Breast epithelium (tissue), 4 donors: ENCODE measurements around the gene BMX. TPM values are rescaled to one million over a fixed set of nuclear protein-coding genes. Genes with fewer than 3 reads are reported as not detected.

Source experiments
- DNase-seq, 2 donors: peaks; one replicate each; pipeline ENCODE4 v3.0.0-alpha.2; 2019; ENCODE audit warnings: low spot score in 2 of 2
- H3K27ac ChIP-seq, 2 donors: fragments of 200-600 bp; sonication (generic) in 1 of 2; one replicate each; pipeline ENCODE4 v1.5.1; 2016 to 2019; ENCODE audit warnings: mild to moderate bottlenecking in 1 of 2
- H3K27me3 ChIP-seq, 2 donors: fragments of 200-600 bp; sonication (generic) in 1 of 2; one replicate each; pipeline versions ENCODE4 v1.5.1 to v1.6.0; 2017 to 2019; ENCODE audit warnings: control low read depth in 1 of 2, mild to moderate bottlenecking in 1 of 2
- H3K36me3 ChIP-seq: fragments of 200-600 bp; one replicate; pipeline ENCODE4 v1.5.1; 2019
- H3K4me1 ChIP-seq, 2 donors: fragments of 200-600 bp; sonication (generic); one replicate each; pipeline ENCODE4 v1.5.1; 2016 to 2019; ENCODE audit warnings: control low read depth in 1 of 2
- H3K4me3 ChIP-seq, 3 donors: fragments of 200-600 bp; sonication (generic); 1 replicate in 2 of 3; 2 replicates in 1 of 3; pipeline ENCODE4 v1.5.1; 2016 to 2019; ENCODE audit warnings: mild to moderate bottlenecking in 3 of 3, moderate library complexity in 2 of 3
- H3K9me3 ChIP-seq, 2 donors: fragments of 200-600 bp; sonication (generic) in 1 of 2; one replicate each; pipeline ENCODE4 v1.5.1; 2016 to 2019; ENCODE audit warnings: control low read depth in 1 of 2
- CTCF ChIP-seq, 3 donors: fragments of 450-650 bp; IDR thresholded peaks; one replicate each; pipeline ENCODE4 v1.5.1; 2016 to 2017; ENCODE audit warnings: antibody characterized with exemption in 3 of 3, mild to moderate bottlenecking in 3 of 3, moderate library complexity in 3 of 3
- POLR2A ChIP-seq: fragments of 450-650 bp; IDR thresholded peaks from one replicate; pipeline ENCODE4 v1.6.1; 2016; ENCODE audit warnings: antibody characterized with exemption, mild to moderate bottlenecking, moderate library complexity
- POLR2AphosphoS5 ChIP-seq, 3 donors: sonication (generic); formaldehyde crosslinking; IDR thresholded peaks; one replicate each; pipeline ENCODE4 v1.6.1; 2017; ENCODE audit warnings: antibody characterized with exemption in 3 of 3
- intact Hi-C: fragments of 100-400 bp; cut with DNase I; formaldehyde crosslinking; loops from one replicate; pipeline ENCODE4 v1.15.1; 2023; ENCODE audit warnings: low total_unique reads
- total RNA-seq, 3 donors: library from RNA; depleted of rRNA; stranded (reverse); fragments of >200 nt; gene quantifications; one replicate each; pipeline ENCODE4 v1.1.0, GENCODE V29; 2016

Gene BMX
- total RNA-seq, 3 donors from 2014 or later, result 2.3 to 4.2 (median 3.9) TPM

GRCh38 chrX:15468036-15468435 is 32.6 kb upstream of the BMX start:
- Histone ChIP-seq H3K36me3 (no peaks in the 10 kb centered on the region), H3K27me3 (peaks cover 0 to 25% of the 10 kb centered on the region in 2 donors), H3K27ac (peak overlapping the region in 1 of 2 donors; percentile 32), H3K9me3 (no peaks in the 10 kb centered on the region), H3K4me1 (no peaks in the 10 kb centered on the region), H3K4me3 (no peak overlapping the region)
- no peak for DNase-seq
- TF ChIP-seq CTCF (IDR thresholded peaks at IDR 0.05), result peak in 2 of 3 donors; percentile 33 to 50
- TF ChIP-seq POLR2AphosphoS5 (IDR thresholded peaks at IDR 0.05), result no peak
- intact Hi-C loops, result no loop called here

GRCh38 chrX:15469613-15470012 is 31.0 kb upstream of the BMX start:
- H3K27me3 ChIP-seq, result peaks cover 0 to 14% of the 10 kb centered on the region in 2 donors
- H3K27ac ChIP-seq, result no peak overlapping the region
- H3K4me3 ChIP-seq, result no peak overlapping the region
- TF ChIP-seq POLR2A (no peak), CTCF (IDR thresholded peaks at IDR 0.05) (no peak), POLR2AphosphoS5 (IDR thresholded peaks at IDR 0.05) (no peak)
- intact Hi-C loops, result no loop called here
- H3K9me3 ChIP-seq, result no peaks in the 10 kb centered on the region
- DNase-seq, result no peak
- no peaks in the 10 kb centered on the region for H3K36me3 ChIP-seq
- H3K4me1 ChIP-seq, result no peaks in the 10 kb centered on the region

GRCh38 chrX:15471028-15471427 is 29.6 kb upstream of the BMX start:
- no peak overlapping the region for H3K27ac ChIP-seq
- H3K9me3 ChIP-seq, result no peaks in the 10 kb centered on the region
- TF ChIP-seq CTCF (IDR thresholded peaks at IDR 0.05) (peak; percentile 44 to 60 (median 54)), POLR2AphosphoS5 (IDR thresholded peaks at IDR 0.05) (no peak)
- no peaks in the 10 kb centered on the region for H3K4me1 ChIP-seq
- peaks cover 0 to 16% of the 10 kb centered on the region in 2 donors for H3K27me3 ChIP-seq
- intact Hi-C loops, result no loop called here
- DNase-seq, result peak; percentile 33 to 51
- H3K36me3 ChIP-seq, result no peaks in the 10 kb centered on the region
- H3K4me3 ChIP-seq, result no peak overlapping the region

- H3K4me3 ChIP-seq, result no peak overlapping the region
- no peak for DNase-seq
- peaks cover 0 to 8% of the 10 kb centered on the region in 2 donors for H3K27me3 ChIP-seq
- H3K9me3 ChIP-seq, result no peaks in the 10 kb centered on the region
- H3K36me3 ChIP-seq, result no peaks in the 10 kb centered on the region
- H3K4me1 ChIP-seq, result no peaks in the 10 kb centered on the region
- H3K27ac ChIP-seq, result no peak overlapping the region
- no peak for TF ChIP-seq CTCF (IDR thresholded peaks at IDR 0.05)
- no peak for TF ChIP-seq POLR2A
- no peak for TF ChIP-seq POLR2AphosphoS5 (IDR thresholded peaks at IDR 0.05)
- intact Hi-C loops, result no loop called here
Measured at GRCh38 chrX:15472531-15472930, 28.1 kb upstream of the BMX start.

GRCh38 chrX:15474028-15474427 is 26.6 kb upstream of the BMX start:
- Histone ChIP-seq H3K9me3 (no peaks in the 10 kb centered on the region), H3K4me3 (no peak overlapping the region), H3K27ac (no peak overlapping the region), H3K27me3 (peaks cover 0 to 10% of the 10 kb centered on the region in 2 donors), H3K4me1 (no peaks in the 10 kb centered on the region), H3K36me3 (no peaks in the 10 kb centered on the region)
- TF ChIP-seq CTCF (IDR thresholded peaks at IDR 0.05) (no peak), POLR2AphosphoS5 (IDR thresholded peaks at IDR 0.05) (no peak), POLR2A (no peak)
- no peak for DNase-seq
- intact Hi-C loops, result no loop called here
